Neuron (in vitro differentiated cells): ENCODE results near the gene OR13C2.
"Not testable (repeated sequence)": the region's sequence is repeated elsewhere in the genome, so short reads cannot be mapped to it uniquely, and the experiment has no call there.

ENCODE experiments used
- H2AFZ ChIP-seq: one replicate; pipeline ENCODE4 v1.6.1; 2013; ENCODE audit warnings: low read depth, mild to moderate bottlenecking, inconsistent platforms, low read length, moderate library complexity
- H3K27me3 ChIP-seq: one replicate; pipeline ENCODE4 v1.6.1; 2013; ENCODE audit warnings: low read length; ENCODE audit not compliant: insufficient read depth
- H3K36me3 ChIP-seq: one replicate; pipeline ENCODE4 v1.6.1; 2013; ENCODE audit warnings: low read length; ENCODE audit not compliant: insufficient read depth
- H3K4me1 ChIP-seq: one replicate; pipeline ENCODE4 v1.6.1; 2013; ENCODE audit warnings: low read length; ENCODE audit not compliant: insufficient read depth
- H3K4me3 ChIP-seq: 2 replicates; pipeline ENCODE4 v1.5.1; 2013; ENCODE audit warnings: mild to moderate bottlenecking, low read length, moderate library complexity
- H3K9me3 ChIP-seq: one replicate; pipeline ENCODE4 v1.6.1; 2013; ENCODE audit warnings: low read length

Gene OR13C2, protein sequence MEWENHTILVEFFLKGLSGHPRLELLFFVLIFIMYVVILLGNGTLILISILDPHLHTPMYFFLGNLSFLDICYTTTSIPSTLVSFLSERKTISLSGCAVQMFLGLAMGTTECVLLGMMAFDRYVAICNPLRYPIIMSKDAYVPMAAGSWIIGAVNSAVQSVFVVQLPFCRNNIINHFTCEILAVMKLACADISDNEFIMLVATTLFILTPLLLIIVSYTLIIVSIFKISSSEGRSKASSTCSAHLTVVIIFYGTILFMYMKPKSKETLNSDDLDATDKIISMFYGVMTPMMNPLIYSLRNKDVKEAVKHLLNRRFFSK

DNA sequence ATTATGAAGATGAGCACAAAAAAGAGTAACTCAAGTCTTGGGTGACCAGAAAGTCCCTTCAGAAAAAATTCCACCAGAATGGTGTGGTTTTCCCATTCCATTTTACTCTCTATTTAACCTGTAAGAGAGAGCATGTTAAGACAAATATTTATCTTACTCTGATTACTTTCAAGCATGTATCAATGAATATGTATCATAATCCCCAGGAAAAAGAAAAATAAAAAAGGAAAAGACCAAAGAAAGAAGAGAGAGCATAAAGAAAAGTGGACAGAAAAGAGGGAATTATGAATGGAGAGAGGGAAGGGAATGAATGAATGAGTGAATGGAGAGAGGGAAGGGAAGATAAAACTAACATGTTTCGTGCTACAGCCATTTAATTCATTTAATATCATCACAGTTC is at the start of gene OR13C2:
TSS of gene OR13C2 (minus strand) at position 101 of the 400 bp plus-strand sequence. CDS start at position 101, 0 bp downstream.
- not testable (repeated sequence) for H2AFZ ChIP-seq, H3K36me3 ChIP-seq, H3K4me3 ChIP-seq, H3K9me3 ChIP-seq, H3K4me1 ChIP-seq, H3K27me3 ChIP-seq

DNA sequence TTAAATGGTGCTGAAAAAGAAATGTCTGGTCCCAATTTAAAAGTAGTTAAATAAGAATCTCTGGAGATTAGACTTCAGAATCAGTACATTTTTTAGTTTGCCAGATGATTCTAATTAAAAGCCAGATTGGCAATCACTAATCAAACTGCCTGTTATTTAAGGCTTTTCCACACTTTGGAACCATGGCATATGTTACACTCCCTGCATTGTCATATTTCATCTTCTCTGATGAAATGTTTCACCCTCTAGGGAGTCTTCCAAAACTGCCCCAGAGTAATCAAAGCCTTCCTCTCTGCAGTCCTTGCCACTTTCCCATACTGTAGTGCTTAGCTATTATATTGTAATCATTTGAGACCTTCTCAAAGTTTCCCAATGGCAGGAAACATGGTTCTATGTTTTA is 30.0 kb upstream of the OR13C2 start:
- Histone ChIP-seq H3K36me3 (no peaks in the 10 kb centered on the region), H3K4me3 (no peak overlapping the region), H3K9me3 (no peaks in the 10 kb centered on the region), H3K4me1 (no peaks in the 10 kb centered on the region), H3K27me3 (no peaks in the 10 kb centered on the region), H2AFZ (no peak overlapping the region)

DNA sequence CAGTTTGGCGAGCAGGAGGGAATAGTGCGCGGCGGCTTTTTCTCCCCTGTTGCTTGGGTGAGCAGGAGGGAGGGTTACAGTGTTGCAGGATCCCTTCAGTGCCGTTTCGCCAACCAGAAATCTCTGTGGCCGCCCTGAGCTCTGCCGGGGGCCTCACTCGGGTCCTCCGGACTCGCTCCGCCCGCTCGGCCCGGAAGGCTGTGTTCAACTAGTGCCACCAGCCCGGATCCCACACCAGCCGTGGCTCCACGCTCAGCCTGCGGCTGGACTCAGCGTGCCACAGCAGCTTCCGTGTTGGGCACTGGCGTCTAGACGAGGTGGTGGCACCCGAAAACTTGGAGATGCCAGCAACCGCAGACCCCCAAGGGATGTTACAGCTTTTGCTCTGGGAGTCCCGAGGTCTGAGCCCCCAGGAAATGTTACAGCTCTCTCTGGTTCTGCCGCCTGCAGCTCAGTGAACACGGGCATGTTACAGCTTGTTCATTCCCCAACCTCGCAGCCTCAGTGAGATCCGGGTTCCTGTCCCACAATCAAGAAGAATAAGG is 28.6 kb upstream of the OR13C2 start:
- Histone ChIP-seq H3K4me3 (no peak overlapping the region), H3K4me1 (no peaks in the 10 kb centered on the region), H3K36me3 (no peaks in the 10 kb centered on the region), H2AFZ (no peak overlapping the region), H3K9me3 (no peaks in the 10 kb centered on the region), H3K27me3 (no peaks in the 10 kb centered on the region)

DNA sequence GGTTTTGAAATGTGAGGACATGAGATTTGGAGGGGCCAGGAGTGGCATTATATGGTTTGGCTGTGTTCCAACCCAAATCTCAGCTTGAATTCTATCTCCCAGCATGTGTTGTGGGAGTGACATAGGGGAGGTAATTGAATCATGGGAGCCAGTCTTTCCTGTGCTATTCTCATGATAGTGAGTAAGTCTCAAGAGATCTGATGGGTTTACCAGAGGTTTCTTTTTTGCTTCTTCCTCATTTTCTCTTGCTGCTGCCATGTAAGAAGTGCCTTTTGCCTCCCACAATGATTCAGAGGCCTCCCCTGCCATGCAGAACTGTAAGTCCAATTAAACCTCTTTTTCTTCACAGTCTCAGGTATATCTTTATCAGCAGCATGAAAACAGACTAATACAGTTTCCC is 20.5 kb upstream of the OR13C2 start:
- not testable (repeated sequence) for H3K9me3 ChIP-seq, H3K27me3 ChIP-seq, H3K4me3 ChIP-seq, H3K36me3 ChIP-seq, H3K4me1 ChIP-seq, H2AFZ ChIP-seq

DNA sequence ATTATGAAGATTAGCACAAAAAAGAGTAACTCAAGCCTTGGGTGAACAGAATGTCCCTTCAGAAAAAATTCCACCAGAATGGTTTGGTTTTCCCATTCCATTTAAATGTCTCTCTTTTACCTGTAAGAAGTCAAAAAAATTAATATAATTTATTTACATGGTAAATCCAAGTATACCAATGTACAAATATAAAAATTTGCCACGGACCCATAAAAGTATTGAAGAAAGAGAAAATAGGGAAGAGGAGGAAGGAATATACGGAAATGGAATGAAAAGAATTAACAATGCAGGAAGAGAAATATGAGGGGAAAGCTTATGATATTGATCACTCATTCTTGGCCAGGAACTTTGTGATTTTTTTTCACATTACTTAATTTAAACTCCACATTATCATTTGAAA is 12.7 kb upstream of the OR13C2 start, which contains the start of gene OR13C9:
TSS of gene OR13C9 (minus strand) at position 101 of the 400 bp plus-strand sequence. CDS start at position 101, 0 bp downstream.
- Histone ChIP-seq H3K36me3 (no peaks in the 10 kb centered on the region), H3K9me3 (no peaks in the 10 kb centered on the region), H3K4me1 (no peaks in the 10 kb centered on the region), H3K27me3 (peaks cover 2% of the 10 kb centered on the region), H3K4me3 (no peak within 1 kb of the TSS), H2AFZ (no peak within 1 kb of the TSS)

DNA sequence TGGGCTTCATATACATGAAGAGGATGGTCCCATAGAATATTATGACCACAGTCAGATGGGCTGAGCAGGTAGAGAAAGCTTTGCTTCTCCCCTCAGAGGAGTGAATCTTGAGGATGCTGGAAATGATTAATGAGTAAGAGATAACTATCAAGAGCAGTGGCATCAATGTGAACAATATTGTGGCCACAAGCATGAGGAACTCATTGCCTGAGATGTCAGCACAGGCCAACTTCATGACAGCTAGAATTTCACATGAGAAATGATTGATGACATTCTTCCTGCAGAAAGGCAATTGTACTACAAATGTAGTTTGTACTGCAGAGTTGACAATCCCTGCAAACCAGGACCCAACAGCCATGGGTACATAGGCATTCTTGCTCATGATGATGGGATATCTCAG is 12.0 kb upstream of the OR13C2 start:
- Histone ChIP-seq H3K4me3 (no peak overlapping the region), H3K4me1 (no peaks in the 10 kb centered on the region), H2AFZ (no peak overlapping the region), H3K9me3 (no peaks in the 10 kb centered on the region), H3K36me3 (no peaks in the 10 kb centered on the region), H3K27me3 (peaks cover 2% of the 10 kb centered on the region)

DNA sequence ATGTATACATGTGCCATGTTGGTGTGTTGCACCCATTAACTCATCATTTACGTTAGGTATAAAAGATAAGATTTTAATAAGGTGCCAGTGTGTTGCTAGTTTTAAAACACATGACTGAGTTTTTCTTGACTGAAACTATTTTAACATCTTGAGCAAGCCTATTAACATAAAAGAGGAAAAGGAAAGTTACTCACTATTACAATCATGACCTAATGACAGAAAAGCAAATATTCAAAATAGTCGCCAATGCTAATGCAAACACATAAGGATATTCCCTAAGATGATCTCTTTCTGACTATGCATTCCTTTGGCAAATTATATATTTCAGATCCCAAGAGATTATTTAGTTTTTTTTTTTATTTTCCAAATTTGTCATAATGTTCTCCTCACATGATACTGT is 5.8 kb upstream of the OR13C2 start:
- Histone ChIP-seq H3K4me1 (peaks cover under 1% of the 10 kb centered on the region), H3K9me3 (no peaks in the 10 kb centered on the region), H3K4me3 (no peak overlapping the region)

DNA sequence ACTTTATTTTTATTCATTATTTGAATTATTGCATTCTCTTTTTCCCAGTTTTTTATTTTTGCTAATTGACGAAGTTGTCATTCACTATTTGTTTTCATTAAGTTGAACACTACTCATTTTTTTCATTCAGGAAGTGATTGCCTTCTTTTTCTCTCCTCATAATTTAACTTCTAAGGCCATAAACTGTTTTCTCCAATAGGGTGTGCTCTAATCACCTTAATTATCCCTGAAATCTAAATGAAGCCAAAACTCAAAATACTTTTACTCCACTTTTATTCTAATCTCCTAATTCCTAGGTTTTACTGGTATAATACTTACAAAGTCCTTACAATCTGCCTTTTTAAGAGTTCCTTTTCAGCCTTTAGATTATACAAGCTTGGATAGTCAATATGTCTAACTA is 2.9 kb upstream of the OR13C2 start:
- no peaks in the 10 kb centered on the region for H3K27me3 ChIP-seq
- H3K4me3 ChIP-seq: no peak overlapping the region
- peaks cover 4% of the 10 kb centered on the region for H3K4me1 ChIP-seq
- H3K36me3 ChIP-seq: no peaks in the 10 kb centered on the region
- no peak overlapping the region for H2AFZ ChIP-seq
- H3K9me3 ChIP-seq: no peaks in the 10 kb centered on the region

More for the DNA sequence above, 5.8 kb upstream of the OR13C2 start:
- H3K36me3 ChIP-seq: no peaks in the 10 kb centered on the region
- no peak overlapping the region for H2AFZ ChIP-seq
- H3K27me3 ChIP-seq: no peaks in the 10 kb centered on the region

DNA sequence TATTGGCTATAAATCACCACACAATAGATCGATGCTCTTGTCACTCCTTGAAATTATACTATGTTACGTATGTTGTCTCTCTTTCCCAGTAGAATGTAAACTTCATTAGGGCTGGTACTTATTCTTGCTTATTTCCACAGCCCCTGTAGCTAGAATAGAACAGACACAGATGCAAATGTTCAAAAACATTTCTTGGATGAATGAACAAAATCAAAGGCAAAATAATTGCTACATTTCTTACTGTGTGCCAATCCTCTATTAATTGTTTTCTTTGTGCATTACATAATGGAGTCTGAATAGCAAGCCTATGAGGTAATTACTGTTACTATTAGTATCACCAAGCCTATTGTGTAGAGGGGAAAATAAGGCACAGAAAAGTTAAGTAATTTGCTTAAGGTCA is 725 bp upstream of the OR13C2 start:
- H3K4me1 ChIP-seq: peaks cover 4% of the 10 kb centered on the region
- H3K36me3 ChIP-seq: no peaks in the 10 kb centered on the region
- H2AFZ ChIP-seq: no peak overlapping the region
- H3K27me3 ChIP-seq: no peaks in the 10 kb centered on the region
- no peak overlapping the region for H3K4me3 ChIP-seq
- H3K9me3 ChIP-seq: no peaks in the 10 kb centered on the region

DNA sequence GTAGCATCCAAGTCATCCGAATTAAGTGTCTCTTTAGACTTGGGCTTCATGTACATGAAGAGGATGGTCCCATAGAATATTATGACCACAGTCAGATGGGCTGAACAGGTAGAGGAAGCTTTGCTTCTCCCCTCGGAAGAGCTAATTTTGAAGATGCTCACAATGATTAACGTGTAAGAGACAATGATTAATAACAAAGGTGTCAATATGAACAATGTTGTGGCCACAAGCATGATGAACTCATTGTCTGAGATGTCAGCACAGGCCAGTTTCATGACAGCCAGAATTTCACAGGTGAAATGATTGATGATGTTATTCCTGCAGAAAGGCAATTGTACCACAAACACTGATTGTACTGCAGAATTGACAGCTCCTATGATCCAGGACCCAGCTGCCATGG is 626 bp downstream of the OR13C2 start:
- Histone ChIP-seq H3K9me3 (no peaks in the 10 kb centered on the region), H3K36me3 (no peaks in the 10 kb centered on the region), H3K4me3 (no peak overlapping the region), H3K4me1 (peaks cover 4% of the 10 kb centered on the region), H3K27me3 (no peaks in the 10 kb centered on the region), H2AFZ (no peak overlapping the region)

DNA sequence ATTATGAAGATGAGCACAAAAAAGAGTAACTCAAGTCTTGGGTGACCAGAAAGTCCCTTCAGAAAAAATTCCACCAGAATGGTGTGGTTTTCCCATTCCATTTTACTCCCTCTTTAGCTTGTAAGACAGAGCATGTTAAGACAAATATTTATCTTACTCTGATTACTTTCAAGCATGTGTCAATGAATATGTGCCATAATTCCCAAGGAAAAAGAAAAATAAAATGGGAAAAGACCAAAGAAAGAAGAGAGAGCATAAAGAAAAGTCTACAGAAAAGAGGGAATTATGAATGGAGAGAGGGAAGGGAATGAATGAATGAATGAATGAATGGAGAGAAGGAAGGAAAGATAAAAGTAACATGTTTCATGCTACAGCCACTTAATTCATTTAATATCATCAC is 6.1 kb downstream of the OR13C2 start, which contains the start of gene OR13C5:
TSS of gene OR13C5 (minus strand) at position 101 of the 400 bp plus-strand sequence. CDS start at position 101, 0 bp downstream.
- not testable (repeated sequence) for H3K4me3 ChIP-seq, H3K9me3 ChIP-seq, H3K4me1 ChIP-seq, H3K36me3 ChIP-seq, H2AFZ ChIP-seq, H3K27me3 ChIP-seq

DNA sequence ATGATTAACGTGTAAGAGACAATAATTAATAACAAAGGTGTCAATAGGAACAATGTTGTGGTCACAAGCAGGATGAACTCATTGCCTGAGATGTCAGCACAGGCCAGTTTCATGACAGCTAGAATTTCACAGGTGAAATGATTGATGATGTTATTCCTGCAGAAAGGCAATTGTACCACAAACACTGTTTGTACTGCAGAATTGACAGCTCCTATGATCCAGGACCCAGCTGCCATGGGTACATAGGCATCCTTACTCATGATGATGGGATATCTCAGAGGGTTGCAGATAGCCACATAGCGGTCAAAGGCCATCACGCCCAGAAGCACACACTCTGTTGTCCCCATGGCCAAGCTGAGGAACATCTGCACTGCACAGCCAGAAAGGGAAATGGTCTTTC is 6.7 kb downstream of the OR13C2 start:
- not testable (repeated sequence) for H2AFZ ChIP-seq, H3K9me3 ChIP-seq, H3K36me3 ChIP-seq, H3K4me3 ChIP-seq, H3K4me1 ChIP-seq, H3K27me3 ChIP-seq

DNA sequence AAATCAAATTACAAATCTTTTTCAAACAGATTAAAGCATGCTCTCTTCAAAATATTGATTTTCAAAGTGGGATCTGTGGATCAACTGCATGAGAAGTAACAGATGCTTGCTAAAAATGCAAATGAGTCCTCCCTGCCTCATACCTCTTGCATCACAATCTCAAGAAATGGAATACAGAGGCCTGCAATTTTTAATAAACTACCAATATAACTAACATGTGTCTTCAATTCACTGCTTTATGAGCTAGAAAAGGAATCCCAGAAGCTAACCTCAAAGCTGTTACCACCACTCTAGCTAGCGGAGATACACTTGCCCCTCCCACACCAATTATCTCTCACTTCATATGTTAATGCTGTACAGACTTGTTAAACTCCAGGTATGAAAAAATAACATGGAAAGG is 15.8 kb downstream of the OR13C2 start:
- no peaks in the 10 kb centered on the region for H3K36me3 ChIP-seq
- H3K4me1 ChIP-seq: no peaks in the 10 kb centered on the region
- H2AFZ ChIP-seq: no peak overlapping the region
- no peaks in the 10 kb centered on the region for H3K9me3 ChIP-seq
- H3K4me3 ChIP-seq: no peak overlapping the region
- no peaks in the 10 kb centered on the region for H3K27me3 ChIP-seq
